GM21390 (cell line): ENCODE data around the gene ATXN10.
"Not testable (repeated sequence)": the region's sequence is repeated elsewhere in the genome, so short reads cannot be mapped to it uniquely, and the experiment has no call there.

Experiments
- ATAC-seq: cut with Tn5 transposase; IDR thresholded peaks from one replicate; pipeline ENCODE4 v1.9.1; 2021; ENCODE audit not compliant: unreplicated experiment

ATXN10 gene

GRCh38 chr22:45781966-45782365 is 110.3 kb downstream of the ATXN10 start:
- ATAC-seq = no peak

GRCh38 chr22:45783021-45783420 is 111.4 kb downstream of the ATXN10 start:
- ATAC-seq = no peak

- ATAC-seq = no peak
Measured at GRCh38 chr22:45783690-45784089, 112.1 kb downstream of the ATXN10 start.

- no peak for ATAC-seq
Measured at GRCh38 chr22:45784357-45785277, 113.0 kb downstream of the ATXN10 start.

GRCh38 chr22:45785458-45785857 is 113.8 kb downstream of the ATXN10 start:
- no peak for ATAC-seq

GRCh38 chr22:45786726-45787125 is 115.1 kb downstream of the ATXN10 start:
- no peak for ATAC-seq

GRCh38 chr22:45787759-45788158 is 116.1 kb downstream of the ATXN10 start:
- ATAC-seq = no peak

- ATAC-seq = no peak
Measured at GRCh38 chr22:45788522-45788921, 116.9 kb downstream of the ATXN10 start.

- no peak for ATAC-seq
Measured at GRCh38 chr22:45790401-45790800, 118.8 kb downstream of the ATXN10 start.

GRCh38 chr22:45793161-45793560 is 121.5 kb downstream of the ATXN10 start:
- no peak for ATAC-seq

- no peak for ATAC-seq
Measured at GRCh38 chr22:45793892-45794291, 122.3 kb downstream of the ATXN10 start.

GRCh38 chr22:45796009-45796408 is 124.4 kb downstream of the ATXN10 start:
- ATAC-seq = not testable (repeated sequence)

GRCh38 chr22:45799291-45799690 is 127.7 kb downstream of the ATXN10 start:
- ATAC-seq = no peak

GRCh38 chr22:45802054-45802453 is 130.4 kb downstream of the ATXN10 start:
- ATAC-seq = no peak

GRCh38 chr22:45804319-45804985 is 132.8 kb downstream of the ATXN10 start:
- ATAC-seq = no peak

GRCh38 chr22:45804986-45805325 is 133.3 kb downstream of the ATXN10 start:
- ATAC-seq = no peak

GRCh38 chr22:45805413-45805812 is 133.8 kb downstream of the ATXN10 start:
- no peak for ATAC-seq

- ATAC-seq = no peak
Measured at GRCh38 chr22:45807156-45807915, 135.7 kb downstream of the ATXN10 start.

GRCh38 chr22:45812910-45813309 is 141.3 kb downstream of the ATXN10 start:
- ATAC-seq = no peak

GRCh38 chr22:45814198-45814597 is 142.6 kb downstream of the ATXN10 start:
- no peak for ATAC-seq

GRCh38 chr22:45816776-45817175 is 145.1 kb downstream of the ATXN10 start:
- no peak for ATAC-seq
